K562 (cell line): ENCODE data around the gene RAB25. TPM values are rescaled to one million over a fixed set of nuclear protein-coding genes. Genes with fewer than 3 reads are reported as not detected.
A peak's percentile ranks its signal among the peaks of the same experiment; 100 is the strongest.

ENCODE experiments used
- ATF2 ChIP-seq: sonication (generic); formaldehyde crosslinking; IDR thresholded peaks from 2 replicates; pipeline ENCODE4 v1.8.1; 2022; ENCODE audit warnings: missing genetic modification reagents
- CEBPG ChIP-seq, 3 experiments: fragments of 200-800 bp in 1 of 3; sonication (Bioruptor generic) in 1 of 3; sonication (generic) in 1 of 3; formaldehyde crosslinking in 1 of 3; IDR thresholded peaks in 2 of 3; conservative IDR thresholded peaks in 1 of 3; 2 replicates each; pipeline versions ENCODE4 v1.6.1 to v1.8.0; 2016 to 2022; ENCODE audit warnings: missing compliant biosample characterization in 2 of 3, missing genetic modification characterization in 2 of 3, mild to moderate bottlenecking in 1 of 3, missing genetic modification reagents in 1 of 3
- DACH1 ChIP-seq: fragments of 450-650 bp; IDR thresholded peaks from 2 replicates; pipeline ENCODE4 v1.6.1; 2018; ENCODE audit not compliant: partially characterized antibody
- FOXA1 ChIP-seq: fragments of 450-650 bp; IDR thresholded peaks from 2 replicates; pipeline ENCODE4 v1.6.1; 2016; ENCODE audit warnings: mild to moderate bottlenecking, borderline replicate concordance
- HBP1 ChIP-seq: fragments of 450-650 bp; formaldehyde crosslinking; IDR thresholded peaks from 2 replicates; pipeline ENCODE4 v1.4.0; 2022; ENCODE audit warnings: missing genetic modification characterization
- HEY1 ChIP-seq: fragments of 250-450 bp; sonication (Bioruptor Pico); IDR thresholded peaks from 2 replicates; pipeline ENCODE4 v1.5.0; 2020; ENCODE audit warnings: mild to moderate bottlenecking, moderate library complexity, borderline replicate concordance
- SAFB ChIP-seq: fragments of 200-400 bp; formaldehyde crosslinking; IDR thresholded peaks from 2 replicates; pipeline ENCODE4 v1.6.1; 2017; ENCODE audit warnings: low read depth, low read length, borderline replicate concordance
- ZNF384 ChIP-seq: IDR thresholded peaks from 2 replicates; pipeline ENCODE4 v1.6.1; 2012; ENCODE audit warnings: low read depth, low read length, improper control_type of control experiment
- ZNF407 ChIP-seq: fragments of 450-650 bp; IDR thresholded peaks from 2 replicates; pipeline ENCODE4 v1.6.1; 2016; ENCODE audit warnings: low read depth
- polyA plus RNA-seq, 8 experiments: library from polyadenylated mRNA; depleted of rRNA in 4 of 8; stranded (reverse) in 5 of 8; unstranded in 3 of 8; fragments of >200 nt; fragmentation: Nextera tagmentation in 2 of 8; fragmentation: Illumina TruSeq in 1 of 8; extraction: Ambion mirVana in 2 of 8; extraction: Trizol in 1 of 8; gene quantifications; 2 replicates each; pipeline versions ENCODE4 v1.2.1 to v1.2.3, GENCODE V29; 2011 to 2014; ENCODE audit warnings: inconsistent platforms in 1 of 8, missing spikeins in 1 of 8
- total RNA-seq, 7 experiments: library from RNA; depleted of rRNA in 6 of 7; stranded (reverse); fragments of >200 nt in 6 of 7; fragmentation: Illumina TruSeq in 2 of 7; extraction: Trizol in 2 of 7; gene quantifications; 2 replicates each; pipeline versions ENCODE4 v1.2.1 to v1.2.3, GENCODE V29; 2011 to 2021; ENCODE audit warnings: low replicate concordance in 1 of 7
- TF ChIP-seq, protein P1 (sequence below): fragments of 450-650 bp; formaldehyde crosslinking; IDR thresholded peaks from 2 replicates; pipeline ENCODE4 v1.4.0; 2020; ENCODE audit warnings: mild to moderate bottlenecking, moderate library complexity
- TF ChIP-seq, protein P2 (sequence below): fragments of 450-650 bp; formaldehyde crosslinking; IDR thresholded peaks from 2 replicates; pipeline ENCODE4 v1.4.0; 2020; ENCODE audit warnings: mild to moderate bottlenecking, mixed read lengths

RAB25 gene
- total and polyA plus RNA-seq, 9 of the 15 experiments (the other 6 are each of a cell fraction or from before 2014, with no cell fraction given) = 0.10 to 0.27 (median 0.13) TPM; not detected in 6

- TF ChIP-seq, protein P1, sequence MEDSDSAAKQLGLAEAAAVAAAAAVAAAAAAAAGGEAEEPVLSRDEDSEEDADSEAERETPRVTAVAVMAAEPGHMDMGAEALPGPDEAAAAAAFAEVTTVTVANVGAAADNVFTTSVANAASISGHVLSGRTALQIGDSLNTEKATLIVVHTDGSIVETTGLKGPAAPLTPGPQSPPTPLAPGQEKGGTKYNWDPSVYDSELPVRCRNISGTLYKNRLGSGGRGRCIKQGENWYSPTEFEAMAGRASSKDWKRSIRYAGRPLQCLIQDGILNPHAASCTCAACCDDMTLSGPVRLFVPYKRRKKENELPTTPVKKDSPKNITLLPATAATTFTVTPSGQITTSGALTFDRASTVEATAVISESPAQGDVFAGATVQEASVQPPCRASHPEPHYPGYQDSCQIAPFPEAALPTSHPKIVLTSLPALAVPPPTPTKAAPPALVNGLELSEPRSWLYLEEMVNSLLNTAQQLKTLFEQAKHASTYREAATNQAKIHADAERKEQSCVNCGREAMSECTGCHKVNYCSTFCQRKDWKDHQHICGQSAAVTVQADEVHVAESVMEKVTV (CRISPR knock-in tag) = no peak
- TF ChIP-seq ZNF384 (no peak), HBP1 (CRISPR knock-in tag) (0 out of 2 replicates have a peak, but pooled peaks have one; percentile 63), HEY1 (CRISPR knock-in tag) (no peak), SAFB (no peak), ATF2 (CRISPR knock-in tag) (no peak), ZNF407 (no peak), DACH1 (no peak), FOXA1 (no peak), CEBPG (CRISPR knock-in tag; IDR thresholded peaks at IDR 0.05) (no peak), CEBPG (tag; conservative IDR thresholded peaks at IDR 0.05 in 1 of 2, IDR thresholded peaks at IDR 0.05 in 1 of 2) (no peak)
- TF ChIP-seq, protein P2, sequence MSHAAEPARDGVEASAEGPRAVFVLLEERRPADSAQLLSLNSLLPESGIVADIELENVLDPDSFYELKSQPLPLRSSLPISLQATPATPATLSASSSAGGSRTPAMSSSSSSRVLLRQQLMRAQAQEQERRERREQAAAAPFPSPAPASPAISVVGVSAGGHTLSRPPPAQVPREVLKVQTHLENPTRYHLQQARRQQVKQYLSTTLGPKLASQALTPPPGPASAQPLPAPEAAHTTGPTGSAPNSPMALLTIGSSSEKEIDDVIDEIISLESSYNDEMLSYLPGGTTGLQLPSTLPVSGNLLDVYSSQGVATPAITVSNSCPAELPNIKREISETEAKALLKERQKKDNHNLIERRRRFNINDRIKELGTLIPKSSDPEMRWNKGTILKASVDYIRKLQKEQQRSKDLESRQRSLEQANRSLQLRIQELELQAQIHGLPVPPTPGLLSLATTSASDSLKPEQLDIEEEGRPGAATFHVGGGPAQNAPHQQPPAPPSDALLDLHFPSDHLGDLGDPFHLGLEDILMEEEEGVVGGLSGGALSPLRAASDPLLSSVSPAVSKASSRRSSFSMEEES (CRISPR knock-in tag) = no peak
These were observed 53.4 kb downstream of the RAB25 start, which contains the start of gene LMNA (continued) for GRCh38 chr1:156114101-156114918.
